NCI-H2029 (cell line): ENCODE results near the gene GNG13.
"Not testable (repeated sequence)": the region's sequence is repeated elsewhere in the genome, so short reads cannot be mapped to it uniquely, and the experiment has no call there.

ENCODE experiments used
- DNase-seq: peaks from one replicate; lab custom pipeline; 2025; lab: John Stamatoyannopoulos, UW

GNG13 gene

DNA sequence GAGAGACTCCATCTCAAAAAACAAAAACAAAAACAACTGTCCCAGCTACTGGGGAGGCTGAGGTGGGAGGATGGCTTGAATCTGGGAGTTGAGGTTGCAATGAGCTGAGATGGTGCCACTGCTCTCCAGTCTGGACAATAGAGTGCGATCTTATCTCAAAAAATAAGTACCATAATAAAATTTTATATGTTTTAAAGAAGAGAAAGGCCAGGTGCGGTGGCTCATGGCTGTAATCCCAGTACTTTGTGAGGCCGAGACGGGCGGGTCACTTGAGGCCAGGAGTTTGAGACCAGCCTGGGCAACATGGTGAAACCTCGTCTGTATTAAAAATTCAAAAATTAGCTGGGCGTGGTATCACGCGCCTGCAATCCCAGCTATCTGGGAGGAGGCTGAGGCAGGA lies 23.7 kb downstream of the GNG13 start:
- DNase-seq, result no peak

DNA sequence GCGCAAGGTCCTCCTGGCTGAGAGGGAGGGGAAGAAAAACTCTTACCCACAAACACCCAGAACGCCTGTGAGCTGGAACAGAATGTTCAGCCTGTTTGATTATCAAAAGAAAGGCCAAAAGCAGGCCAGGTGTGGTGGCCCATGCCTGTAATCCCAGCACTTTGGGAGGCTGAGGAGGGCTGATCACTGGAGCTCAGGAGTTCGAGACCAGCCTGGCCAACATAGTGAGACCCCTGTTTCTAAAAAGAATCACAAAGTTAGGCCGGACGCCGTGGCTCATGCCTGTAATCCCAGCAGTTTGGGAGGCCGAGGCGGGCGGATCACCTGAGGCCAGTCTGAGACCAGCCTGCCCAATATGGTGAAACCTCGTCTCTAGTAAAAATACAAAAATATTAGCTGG lies 24.2 kb downstream of the GNG13 start:
- not testable (repeated sequence) for DNase-seq

DNA sequence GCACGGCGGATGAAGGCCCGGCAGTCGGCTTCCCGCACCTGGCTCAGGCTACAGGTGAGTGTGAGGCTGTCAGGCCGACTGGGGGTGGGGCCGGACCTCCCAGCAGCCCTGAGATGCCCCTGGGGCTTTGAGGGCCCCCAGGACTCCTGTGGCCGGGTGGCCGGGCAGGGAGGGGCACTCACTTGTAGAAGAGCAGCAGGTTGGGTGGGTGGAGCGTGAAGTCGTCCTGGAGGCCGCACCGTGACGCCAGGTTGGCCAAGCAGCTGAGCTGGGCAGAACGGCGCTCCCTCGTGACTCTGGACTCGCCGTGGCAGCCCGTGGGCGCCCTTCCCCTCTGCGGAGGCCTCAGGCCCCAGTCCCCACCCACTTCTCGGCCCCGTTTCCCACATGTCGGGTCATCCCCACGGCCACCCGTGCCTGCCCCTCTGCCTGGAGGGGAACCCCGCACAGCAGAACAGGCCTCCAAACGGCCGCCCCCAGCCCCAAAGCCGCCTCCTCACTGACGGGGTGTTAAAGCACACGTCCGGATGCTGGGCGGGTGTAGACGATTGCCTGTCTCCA lies 25.2 kb downstream of the GNG13 start:
- DNase-seq, result no peak

DNA sequence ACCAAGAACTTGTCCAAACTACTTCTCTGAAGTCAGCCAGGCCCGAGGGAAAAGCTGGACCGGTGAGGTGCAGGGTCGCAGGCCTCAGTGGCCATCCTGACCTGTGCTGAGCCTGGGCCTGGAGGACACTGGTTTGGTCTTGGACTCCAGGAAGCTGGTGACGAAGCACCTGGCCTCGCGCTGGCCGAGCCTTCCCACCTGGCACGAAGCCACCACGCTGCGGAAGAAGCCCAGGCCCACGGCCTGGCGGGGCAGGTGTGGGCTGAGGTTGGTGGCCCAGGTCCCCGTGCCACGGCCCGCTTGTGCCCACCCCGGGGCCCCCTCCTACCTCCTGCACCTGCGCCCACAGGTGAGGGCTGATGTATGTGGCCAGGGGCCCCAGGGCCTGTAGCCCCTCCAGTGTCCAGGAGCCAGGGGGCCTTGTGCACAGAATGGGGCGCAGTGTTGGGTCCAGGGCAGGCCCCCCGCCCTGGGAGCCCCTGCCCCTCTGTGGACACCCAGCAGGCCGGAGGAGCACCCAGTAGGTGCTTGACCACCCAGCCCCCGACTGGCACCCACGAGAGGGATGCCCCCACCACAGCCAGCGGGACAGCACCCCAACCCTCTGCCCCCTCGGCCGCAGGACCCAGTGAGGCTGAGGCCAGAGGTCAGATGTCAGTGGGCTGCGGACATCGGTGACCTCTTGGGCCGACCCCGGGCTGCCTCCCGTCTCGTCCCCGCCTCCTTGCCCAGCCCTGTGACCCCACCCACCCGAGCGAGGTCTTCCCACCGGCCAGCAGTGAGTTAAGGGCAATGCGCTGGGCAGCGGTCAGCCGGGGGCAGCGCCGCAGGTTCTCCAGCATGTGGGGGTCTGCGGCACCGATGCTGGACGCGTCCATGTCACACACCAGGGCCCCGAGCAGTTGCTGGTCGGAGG lies 26.2 kb downstream of the GNG13 start:
- DNase-seq, result peak; percentile 29

DNA sequence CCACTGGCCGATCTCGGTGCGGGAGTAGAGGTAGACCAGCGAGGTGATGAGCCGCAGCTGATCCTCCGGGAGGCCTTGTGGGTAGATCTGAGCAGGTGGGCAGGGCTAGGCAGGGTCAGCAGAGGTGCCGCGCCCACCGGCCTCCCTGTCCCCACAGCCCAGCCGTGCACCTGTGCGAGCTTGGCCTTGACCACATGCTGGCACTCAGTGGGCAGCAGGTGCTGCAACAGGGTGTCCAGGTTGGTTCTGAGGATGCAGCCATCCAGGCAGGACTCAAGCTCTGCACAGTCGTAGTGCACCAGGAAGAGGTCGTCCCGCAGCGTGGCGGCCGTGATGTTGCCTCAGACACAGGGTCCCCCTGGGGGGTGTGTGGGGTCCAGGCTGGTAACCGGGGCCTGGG lies 27.6 kb downstream of the GNG13 start:
- DNase-seq, result no peak

DNA sequence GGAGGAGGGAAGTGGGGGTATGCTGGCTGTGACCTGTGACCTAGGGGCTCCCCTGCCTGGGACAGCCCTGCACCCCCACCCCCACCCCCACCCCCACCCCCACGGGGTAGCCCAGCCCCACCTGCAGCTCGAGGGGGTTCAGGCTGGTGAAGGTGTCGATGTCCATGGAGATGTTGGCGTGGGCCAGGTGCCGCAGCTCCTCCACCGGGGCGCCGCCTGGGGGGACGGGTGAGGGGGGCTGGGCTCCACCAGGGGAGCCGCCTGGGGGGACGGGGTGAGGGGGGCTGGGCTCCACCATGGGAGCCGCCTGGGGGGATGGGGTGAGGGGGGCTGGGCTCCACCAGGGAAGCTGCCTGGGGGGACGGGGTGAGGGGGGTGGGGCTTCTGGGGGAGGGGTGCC lies 30.1 kb downstream of the GNG13 start:
- no peak for DNase-seq

DNA sequence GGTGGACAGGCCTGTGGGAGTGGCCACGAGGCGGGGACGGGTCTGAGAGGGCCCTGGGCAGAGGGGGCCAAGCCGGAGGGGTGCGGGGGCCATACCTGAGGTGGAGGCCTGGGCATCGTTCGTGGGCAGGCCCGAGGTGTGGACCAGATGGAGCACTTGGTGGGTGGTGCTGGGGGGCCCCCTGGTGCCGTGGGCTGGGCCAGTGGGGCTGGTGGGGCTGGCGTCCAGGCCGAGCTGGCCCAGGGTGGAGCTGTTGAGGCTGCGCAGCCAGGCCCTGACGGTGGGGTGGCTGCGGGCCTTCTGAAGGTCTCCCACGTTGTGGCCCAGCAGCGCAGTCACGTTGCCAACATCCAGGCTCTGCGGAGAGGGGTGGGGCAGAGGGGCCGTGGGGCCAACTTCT lies 30.6 kb downstream of the GNG13 start:
- DNase-seq, result no peak

DNA sequence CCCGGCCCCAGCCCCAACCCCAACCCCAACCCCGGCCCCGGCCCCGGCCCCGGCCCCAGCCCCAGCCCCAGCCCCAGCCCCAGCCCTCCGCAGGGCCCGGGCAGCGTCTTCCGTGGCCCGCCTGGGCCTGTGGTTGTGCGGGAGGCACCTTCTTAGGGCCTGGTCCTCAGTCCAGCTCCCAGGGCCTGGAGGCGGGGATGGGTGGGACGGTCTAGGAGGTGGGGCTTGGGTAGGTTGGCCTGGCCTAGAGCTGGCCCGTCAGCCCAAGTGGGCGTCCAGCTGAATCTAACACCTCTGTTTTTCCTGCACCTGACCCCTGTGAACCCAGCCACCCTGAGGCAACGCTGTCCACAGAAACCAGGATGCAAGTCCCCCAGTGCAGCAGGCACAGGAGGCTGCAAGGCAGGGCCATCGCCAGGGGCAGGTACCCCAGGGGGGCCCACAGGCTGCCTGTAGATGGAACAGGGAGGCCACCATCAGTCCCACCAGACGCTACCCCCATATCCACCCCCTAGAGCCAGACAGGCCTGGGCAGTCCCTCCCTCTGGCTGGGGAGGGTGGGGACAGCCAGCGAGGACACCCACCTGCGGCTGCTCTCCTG lies 31.2 kb downstream of the GNG13 start:
- DNase-seq, result no peak

DNA sequence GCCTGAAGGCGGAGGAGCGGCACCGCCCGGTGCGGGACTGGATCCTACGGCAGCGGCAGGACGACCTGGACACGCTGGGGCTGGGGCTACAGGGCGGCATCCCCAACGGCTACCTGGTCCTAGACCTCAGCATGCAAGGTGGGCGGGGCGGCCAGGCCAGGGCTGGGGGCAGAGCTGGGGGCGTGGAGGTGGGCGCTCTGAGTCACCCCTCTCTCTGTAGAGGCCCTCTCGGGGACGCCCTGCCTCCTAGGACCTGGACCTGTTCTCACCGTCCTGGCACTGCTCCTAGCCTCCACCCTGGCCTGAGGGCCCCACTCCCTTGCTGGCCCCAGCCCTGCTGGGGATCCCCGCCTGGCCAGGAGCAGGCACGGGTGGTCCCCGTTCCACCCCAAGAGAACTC lies 32.1 kb downstream of the GNG13 start:
- no peak for DNase-seq

DNA sequence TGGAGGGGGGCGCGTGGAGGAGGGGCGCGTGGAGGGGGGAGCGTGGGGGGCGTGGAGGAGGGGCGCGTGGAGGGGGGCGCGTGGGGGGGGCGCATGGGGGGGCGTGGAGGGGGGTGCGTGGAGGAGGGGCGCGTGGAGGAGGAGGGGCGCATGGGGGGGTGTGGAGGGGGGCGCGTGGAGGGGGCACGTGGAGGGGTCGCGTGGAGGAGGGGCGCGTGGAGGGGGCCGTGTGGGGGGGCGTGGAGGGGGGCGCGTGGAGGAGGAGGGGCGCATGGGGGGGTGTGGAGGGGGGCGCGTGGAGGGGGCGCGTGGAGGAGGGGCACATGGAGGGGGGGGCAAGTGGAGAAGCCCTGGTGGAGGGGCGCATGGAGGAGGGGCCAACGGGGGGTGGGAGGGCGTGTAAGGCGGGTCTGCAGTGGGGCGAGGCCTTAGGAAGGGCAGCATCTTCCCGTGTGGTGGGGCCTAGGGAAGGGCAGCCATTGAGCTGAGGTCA lies 32.7 kb downstream of the GNG13 start:
- DNase-seq, result no peak

DNA sequence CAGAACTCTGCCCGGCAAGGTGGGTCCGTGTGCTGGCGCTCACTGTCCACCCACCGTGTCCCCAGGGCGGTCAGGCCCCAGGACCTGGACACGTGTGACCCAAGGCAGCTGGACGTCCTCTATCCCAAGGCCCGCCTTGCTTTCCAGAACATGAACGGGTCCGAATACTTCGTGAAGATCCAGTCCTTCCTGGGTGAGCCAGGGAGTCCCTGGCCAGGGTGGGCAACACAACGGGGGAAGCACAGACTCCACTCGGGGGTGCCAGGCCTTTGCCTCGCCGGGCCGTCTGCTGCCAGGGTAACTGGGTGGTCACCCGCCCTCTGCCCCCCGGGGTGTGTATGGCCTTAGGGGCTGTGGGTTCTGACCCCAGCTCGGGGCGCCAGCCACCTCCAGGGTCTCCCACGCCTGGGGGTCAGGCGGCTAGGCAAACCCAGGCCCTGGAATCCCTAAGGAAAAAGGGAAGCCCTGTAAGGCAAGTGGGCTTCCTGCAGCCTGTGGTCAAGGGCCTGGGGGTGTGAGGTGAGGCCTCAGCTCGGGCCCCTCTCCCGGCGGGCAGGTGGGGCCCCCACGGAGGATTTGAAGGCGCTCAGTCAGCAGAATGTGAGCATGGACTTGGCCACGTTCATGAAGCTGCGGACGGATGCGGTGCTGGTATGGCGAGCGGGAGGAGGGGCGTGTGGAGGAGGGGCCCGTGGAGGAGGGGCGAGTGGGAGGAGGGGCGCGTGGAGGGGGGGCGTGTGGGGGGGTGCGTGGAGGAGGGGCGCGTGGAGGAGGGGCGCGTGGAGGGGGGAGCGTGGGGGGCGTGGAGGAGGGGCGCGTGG lies 33.5 kb downstream of the GNG13 start:
- DNase-seq, result no peak

DNA sequence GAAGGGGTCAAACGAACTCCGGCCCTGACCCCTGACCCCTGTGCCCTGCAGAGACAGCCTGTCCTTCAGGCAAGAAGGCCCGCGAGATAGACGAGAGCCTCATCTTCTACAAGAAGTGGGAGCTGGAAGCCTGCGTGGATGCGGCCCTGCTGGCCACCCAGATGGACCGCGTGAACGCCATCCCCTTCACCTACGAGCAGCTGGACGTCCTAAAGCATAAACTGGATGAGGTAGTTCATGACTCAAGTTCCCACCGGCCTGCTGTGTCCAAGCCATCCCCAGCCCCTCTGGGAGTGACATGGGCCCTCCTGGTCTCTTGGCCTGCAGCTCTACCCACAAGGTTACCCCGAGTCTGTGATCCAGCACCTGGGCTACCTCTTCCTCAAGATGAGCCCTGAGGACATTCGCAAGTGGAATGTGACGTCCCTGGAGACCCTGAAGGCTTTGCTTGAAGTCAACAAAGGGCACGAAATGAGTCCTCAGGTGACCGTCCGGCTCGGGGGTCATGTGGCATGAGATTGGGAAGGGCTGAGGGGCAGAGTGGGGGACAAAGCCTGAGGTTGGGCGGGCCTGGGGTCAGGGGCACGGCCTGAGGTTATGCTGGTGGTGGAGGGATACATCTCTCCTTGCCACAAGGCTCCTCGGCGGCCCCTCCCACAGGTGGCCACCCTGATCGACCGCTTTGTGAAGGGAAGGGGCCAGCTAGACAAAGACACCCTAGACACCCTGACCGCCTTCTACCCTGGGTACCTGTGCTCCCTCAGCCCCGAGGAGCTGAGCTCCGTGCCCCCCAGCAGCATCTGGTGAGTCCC lies 34.3 kb downstream of the GNG13 start:
- DNase-seq, result no peak

DNA sequence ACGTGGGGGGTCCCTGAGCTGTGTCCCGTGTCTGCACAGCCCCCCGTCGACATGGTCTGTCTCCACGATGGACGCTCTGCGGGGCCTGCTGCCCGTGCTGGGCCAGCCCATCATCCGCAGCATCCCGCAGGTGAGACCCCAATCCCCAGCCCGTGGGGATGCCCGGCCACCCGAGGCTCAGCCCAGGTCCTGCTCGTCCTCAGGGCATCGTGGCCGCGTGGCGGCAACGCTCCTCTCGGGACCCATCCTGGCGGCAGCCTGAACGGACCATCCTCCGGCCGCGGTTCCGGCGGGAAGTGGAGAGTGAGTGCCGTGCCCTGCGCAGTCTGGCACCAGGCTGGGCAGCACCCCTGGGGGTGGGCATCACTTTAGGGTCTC lies 35.1 kb downstream of the GNG13 start:
- DNase-seq, result no peak

DNA sequence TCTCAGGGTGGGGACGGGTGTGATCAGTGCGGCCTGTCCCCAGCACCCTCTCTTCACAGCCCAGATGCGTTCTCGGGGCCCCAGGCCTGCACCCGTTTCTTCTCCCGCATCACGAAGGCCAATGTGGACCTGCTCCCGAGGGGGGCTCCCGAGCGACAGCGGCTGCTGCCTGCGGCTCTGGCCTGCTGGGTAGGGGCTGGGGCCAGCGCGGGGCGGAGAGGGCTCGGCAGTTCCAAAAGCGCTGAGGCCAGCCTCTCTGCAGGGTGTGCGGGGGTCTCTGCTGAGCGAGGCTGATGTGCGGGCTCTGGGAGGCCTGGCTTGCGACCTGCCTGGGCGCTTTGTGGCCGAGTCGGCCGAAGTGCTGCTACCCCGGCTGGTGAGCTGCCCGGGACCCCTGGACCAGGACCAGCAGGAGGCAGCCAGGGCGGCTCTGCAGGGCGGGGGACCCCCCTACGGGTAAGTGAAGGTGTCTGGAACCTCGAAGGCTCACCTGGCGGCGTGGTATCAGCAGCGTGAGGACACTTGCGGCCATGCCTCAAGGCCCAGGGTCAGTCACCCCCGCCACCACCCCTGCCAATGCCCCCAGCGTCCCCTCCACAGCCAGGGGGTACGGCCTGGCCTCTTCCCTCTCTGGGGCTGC lies 35.6 kb downstream of the GNG13 start:
- no peak for DNase-seq

DNA sequence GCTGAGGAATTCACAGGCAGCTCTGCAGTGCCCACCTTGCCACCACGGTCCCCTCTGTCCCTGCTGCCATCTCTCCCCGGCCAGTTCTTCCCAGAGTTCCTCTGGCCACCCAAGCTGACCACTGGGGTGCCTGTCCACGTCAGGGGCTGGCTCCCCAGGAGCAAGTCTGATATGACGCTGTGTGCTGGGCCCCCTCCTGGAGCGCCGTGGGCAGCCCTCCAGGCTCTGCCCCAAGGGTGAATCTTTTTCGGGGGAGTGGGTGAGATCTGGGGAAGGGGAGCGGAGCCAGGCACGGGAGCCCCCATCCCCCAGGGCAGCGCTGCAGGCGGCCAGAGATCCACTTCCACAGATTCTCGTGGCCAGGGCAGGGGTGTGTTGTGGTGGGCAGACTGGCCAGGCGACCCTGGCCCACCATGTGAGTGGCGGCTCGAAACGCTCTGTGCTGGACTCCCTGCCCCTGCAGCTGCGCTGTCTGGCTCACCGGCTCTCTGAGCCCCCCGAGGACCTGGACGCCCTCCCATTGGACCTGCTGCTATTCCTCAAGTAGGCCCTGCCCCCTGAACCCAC lies 36.3 kb downstream of the GNG13 start:
- DNase-seq, result no peak

DNA sequence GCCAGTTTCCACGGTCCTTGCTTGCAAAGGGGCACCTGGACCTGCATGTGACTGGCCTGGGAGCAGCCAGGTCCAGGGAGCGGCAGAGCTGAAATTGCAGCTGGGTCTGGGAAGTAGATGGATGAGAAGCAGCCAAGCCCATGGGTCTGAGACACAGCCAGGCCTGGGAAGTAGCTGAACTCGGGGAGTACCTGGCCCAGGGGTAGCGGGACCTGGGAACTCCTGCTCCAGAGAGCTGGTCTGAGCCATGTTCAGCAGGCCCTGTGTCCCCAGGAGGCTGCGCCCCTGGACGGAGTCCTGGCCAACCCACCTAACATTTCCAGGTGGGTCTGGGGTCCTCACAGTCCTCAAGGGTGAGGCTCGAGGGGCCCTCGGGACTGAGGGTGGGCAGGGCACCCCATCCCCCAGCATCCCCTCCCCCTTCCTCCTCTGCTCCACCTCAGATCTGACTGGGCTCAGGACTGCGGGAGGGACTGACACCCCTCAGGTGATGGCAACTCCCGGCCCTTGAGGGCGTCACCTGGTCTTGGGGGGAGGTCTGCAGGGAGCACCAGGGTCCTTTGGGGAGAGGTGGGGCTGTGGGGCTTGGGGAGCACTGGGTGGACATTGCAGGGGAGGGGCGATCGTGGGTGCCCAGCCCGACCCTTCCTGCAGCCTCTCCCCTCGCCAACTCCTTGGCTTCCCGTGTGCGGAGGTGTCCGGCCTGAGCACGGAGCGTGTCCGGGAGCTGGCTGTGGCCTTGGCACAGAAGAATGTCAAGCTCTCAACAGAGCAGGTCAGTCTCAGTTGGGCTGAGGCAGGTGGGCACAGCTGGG lies 37.0 kb downstream of the GNG13 start:
- DNase-seq, result no peak

DNA sequence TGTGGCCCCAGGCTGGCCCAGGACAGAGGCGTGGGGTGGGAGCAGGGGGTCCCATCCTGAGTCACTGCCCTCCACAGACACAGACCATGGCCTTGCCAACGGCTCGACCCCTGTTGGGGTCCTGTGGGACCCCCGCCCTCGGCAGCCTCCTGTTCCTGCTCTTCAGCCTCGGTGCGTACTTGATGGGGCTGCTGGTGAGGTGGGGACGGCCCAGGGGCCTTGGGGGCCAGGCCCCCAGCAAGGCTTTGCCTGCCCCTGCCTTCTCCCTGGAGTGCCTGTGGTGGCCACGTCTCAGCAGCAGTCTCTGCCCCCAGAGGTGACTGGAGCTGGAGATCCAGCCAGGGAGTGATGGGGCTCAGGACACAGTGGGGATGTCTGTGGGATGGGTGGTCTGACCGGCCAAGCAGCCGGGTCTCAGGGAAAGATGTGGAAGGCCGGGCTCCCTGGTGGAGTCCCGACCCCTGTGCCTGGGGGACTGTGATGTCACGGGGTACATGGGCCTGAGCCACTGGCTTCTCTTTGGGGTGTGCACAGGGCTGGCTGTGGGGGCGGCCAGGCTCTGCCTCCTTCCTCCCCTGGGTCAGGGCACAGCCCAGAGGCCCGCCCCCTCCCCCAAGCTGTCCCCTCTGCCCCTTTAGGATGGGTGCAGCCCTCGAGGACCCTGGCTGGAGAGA lies 37.8 kb downstream of the GNG13 start:
- DNase-seq, result no peak

DNA sequence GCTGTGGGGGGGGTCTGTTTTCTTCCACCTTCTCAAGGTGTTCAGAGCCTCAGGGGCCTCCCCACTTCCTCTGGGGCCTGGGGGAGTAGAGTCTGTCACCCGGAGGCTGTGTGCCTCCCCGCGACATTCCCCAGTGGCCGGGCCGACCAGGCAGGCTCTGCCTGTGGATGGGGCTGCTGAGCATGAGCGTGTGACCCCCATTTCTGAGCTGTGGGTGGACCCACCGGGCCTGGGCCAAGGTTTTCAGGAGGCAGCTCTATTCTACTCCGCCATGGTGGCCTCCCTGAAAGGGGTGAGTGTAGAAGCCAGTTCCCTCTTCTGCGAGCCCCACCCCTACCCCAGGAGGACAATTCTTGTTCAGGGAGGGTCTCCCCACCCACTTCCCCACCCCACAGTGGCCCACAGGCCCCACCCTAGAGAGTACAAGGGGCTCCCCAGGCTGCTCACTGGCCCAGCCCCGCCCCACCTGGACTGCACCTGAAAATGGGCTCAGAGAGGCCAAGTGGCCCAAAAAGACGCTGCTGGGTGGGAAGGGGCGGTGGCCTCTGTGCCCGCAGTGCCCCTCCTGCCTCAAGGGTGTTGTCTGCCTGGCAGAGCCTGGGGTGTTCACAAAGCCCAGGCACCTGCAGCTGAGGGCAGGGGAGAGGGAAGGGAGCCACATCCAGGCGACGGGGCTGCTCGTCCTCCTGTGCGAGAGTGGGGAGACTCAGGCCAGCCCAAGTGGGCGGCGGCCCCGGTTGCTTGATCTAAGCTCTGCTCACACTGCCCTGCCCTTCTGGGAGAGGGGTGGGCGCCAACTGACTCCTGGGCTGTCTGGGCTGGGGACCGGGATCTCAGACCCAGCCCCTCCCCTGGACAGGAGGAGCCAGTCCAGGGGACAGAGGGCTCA lies 38.7 kb downstream of the GNG13 start:
- DNase-seq, result no peak
